ENCODE data around the gene SLC17A5.

Gene SLC17A5

DNA sequence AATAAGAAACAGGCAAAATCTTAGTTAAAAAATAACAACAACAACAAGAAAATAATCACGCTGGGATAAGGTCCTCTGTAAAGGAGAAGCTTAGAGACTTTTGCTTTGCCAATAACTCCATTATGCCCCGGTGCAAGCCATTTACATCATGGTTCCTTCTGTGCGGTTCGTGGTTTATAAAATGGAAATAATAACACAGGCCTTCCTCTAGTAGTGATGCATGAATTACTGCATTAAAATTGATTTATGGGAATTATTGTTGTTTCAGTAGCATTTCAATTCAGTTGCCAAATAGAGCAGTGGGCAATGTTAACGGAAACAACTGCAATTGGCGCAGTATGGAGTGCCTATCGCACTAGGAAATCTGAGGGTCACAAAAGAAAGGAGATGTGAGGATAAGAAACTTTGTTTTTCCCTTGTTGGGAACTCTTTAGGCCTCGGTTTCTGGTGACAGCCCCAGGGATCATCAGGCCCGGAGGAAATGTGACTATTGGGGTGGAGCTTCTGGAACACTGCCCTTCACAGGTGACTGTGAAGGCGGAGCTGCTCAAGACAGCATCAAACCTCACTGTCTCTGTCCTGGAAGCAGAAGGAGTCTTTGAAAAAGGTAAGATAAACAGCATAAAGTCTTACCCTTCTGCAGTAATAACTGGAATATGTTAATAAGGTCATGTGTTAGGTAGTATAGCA, 43.3 kb upstream of the SLC17A5 start:
- DNase-seq (ENCODE audit: extremely low spot score), result no peak
- POLR2A ChIA-PET, result no interaction called here
- no peak for TF ChIP-seq BHLHE40 (IDR thresholded peaks at IDR 0.05; ENCODE audit: borderline replicate concordance)
- no peak for TF ChIP-seq SUZ12 (IDR thresholded peaks at IDR 0.05)
- no peak for TF ChIP-seq TARDBP (IDR thresholded peaks at IDR 0.05)
- TF ChIP-seq CTBP1 (IDR thresholded peaks at IDR 0.05; ENCODE audit: borderline replicate concordance), result no peak
- TF ChIP-seq PKNOX1 (IDR thresholded peaks at IDR 0.05), result no peak
- TF ChIP-seq NFRKB (IDR thresholded peaks at IDR 0.05), result no peak
- TF ChIP-seq ELF4 (IDR thresholded peaks at IDR 0.05), result no peak
- TF ChIP-seq ZNF384 (IDR thresholded peaks at IDR 0.05), result no peak
- CTCF ChIA-PET, result no interaction called here

GRCh38 chr6:73695619-73696421, 42.0 kb upstream of the SLC17A5 start, which contains the start of gene CD109:
Gene CD109, plus strand, starts transcription at chr6:73696203. Its CDS starts 13 bp downstream, at chr6:73696216.
- ChIA-PET CTCF (no interaction called here), POLR2A (interaction anchor here (1.2 kb wide), 1 partner anchor 42 kb away, joined by 3 read pairs; the partner anchor contains the start of gene SLC17A5)
- TF ChIP-seq SUZ12 (IDR thresholded peaks at IDR 0.05) (no peak), LEF1 (IDR thresholded peaks at IDR 0.05; ENCODE audit: borderline replicate concordance) (no peak), SP1 (IDR thresholded peaks at IDR 0.05) (no peak), CTBP1 (IDR thresholded peaks at IDR 0.05; ENCODE audit: borderline replicate concordance) (no peak), TARDBP (IDR thresholded peaks at IDR 0.05) (no peak), L3MBTL2 (conservative IDR thresholded peaks at IDR 0.05) (peak; percentile 66)
- DNase-seq (ENCODE audit: extremely low spot score), result peak; percentile 51

DNA sequence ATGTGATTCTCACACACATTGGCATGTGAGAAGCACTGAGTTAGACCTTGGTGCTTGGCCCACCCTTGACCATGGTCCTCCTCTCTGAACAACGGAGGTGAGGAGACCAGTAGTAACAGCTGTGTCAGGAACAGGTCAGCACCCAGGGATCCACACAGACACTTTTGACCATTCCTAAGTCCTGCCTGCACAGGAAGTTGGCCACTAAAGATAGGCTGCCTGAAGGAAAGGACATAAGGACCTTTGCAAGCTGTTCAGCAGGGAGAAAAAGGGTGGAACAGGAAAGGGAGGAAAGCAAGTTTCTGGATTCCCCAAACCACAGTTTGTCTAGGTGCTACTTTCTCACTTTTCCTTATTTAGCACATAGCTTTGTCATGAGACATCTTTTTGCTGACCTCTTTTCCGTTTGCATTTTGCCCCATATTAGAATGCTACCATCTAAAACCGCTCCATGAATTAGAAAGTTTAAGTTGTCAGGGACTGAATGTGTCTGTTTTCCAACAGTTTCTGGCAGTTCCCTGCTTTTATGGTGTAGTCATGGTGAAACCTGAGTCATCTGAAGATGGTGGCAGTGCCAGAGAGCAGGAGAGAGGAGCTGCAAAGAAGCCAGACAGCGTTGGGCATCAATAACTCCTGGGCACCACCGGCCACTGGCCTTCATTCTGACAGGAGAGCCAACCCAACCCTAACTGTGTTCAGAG, 41.1 kb upstream of the SLC17A5 start:
- TF ChIP-seq L3MBTL2 (conservative IDR thresholded peaks at IDR 0.05) (no peak), PKNOX1 (IDR thresholded peaks at IDR 0.05) (no peak), SP1 (IDR thresholded peaks at IDR 0.05) (no peak), FOXK2 (IDR thresholded peaks at IDR 0.05) (no peak), LEF1 (IDR thresholded peaks at IDR 0.05; ENCODE audit: borderline replicate concordance) (no peak), FOXM1 (IDR thresholded peaks at IDR 0.05; ENCODE audit: borderline replicate concordance) (no peak), FOXA1 (IDR thresholded peaks at IDR 0.05) (no peak), TARDBP (IDR thresholded peaks at IDR 0.05) (no peak), SUZ12 (IDR thresholded peaks at IDR 0.05) (no peak), HDGF (IDR thresholded peaks at IDR 0.05; ENCODE audit: borderline replicate concordance) (no peak), NFRKB (IDR thresholded peaks at IDR 0.05) (no peak), ZNF384 (IDR thresholded peaks at IDR 0.05) (no peak), BHLHE40 (IDR thresholded peaks at IDR 0.05; ENCODE audit: borderline replicate concordance) (no peak), ELF4 (IDR thresholded peaks at IDR 0.05) (no peak), ARNT (IDR thresholded peaks at IDR 0.05) (no peak)
- POLR2A ChIA-PET, result no interaction called here
- CTCF ChIA-PET, result interaction anchor here (0.5 kb wide), 1 partner anchor 51 kb away, joined by 3 read pairs; no protein-coding TSS in a partner anchor
- DNase-seq (ENCODE audit: extremely low spot score), result no peak

GRCh38 chr6:73691512-73691911, 37.7 kb upstream of the SLC17A5 start:
- TF ChIP-seq FOXK2 (IDR thresholded peaks at IDR 0.05), result no peak
- no peak for TF ChIP-seq ARNT (IDR thresholded peaks at IDR 0.05)
- no peak for TF ChIP-seq ZNF384 (IDR thresholded peaks at IDR 0.05)
- no peak for TF ChIP-seq BHLHE40 (IDR thresholded peaks at IDR 0.05; ENCODE audit: borderline replicate concordance)
- TF ChIP-seq PKNOX1 (IDR thresholded peaks at IDR 0.05), result no peak
- TF ChIP-seq SUZ12 (IDR thresholded peaks at IDR 0.05), result no peak
- no peak for TF ChIP-seq LEF1 (IDR thresholded peaks at IDR 0.05; ENCODE audit: borderline replicate concordance)
- TF ChIP-seq FOXA1 (IDR thresholded peaks at IDR 0.05), result no peak
- no peak for TF ChIP-seq L3MBTL2 (conservative IDR thresholded peaks at IDR 0.05)
- TF ChIP-seq CTBP1 (IDR thresholded peaks at IDR 0.05; ENCODE audit: borderline replicate concordance), result no peak
- no peak for TF ChIP-seq NFRKB (IDR thresholded peaks at IDR 0.05)
- TF ChIP-seq SP1 (IDR thresholded peaks at IDR 0.05), result no peak
- no peak for TF ChIP-seq TARDBP (IDR thresholded peaks at IDR 0.05)
- no peak for TF ChIP-seq FOXM1 (IDR thresholded peaks at IDR 0.05; ENCODE audit: borderline replicate concordance)
- TF ChIP-seq ELF4 (IDR thresholded peaks at IDR 0.05), result no peak
- no peak for TF ChIP-seq HDGF (IDR thresholded peaks at IDR 0.05; ENCODE audit: borderline replicate concordance)
- no peak for DNase-seq (ENCODE audit: extremely low spot score)
- ChIA-PET CTCF (interaction anchor here (0.6 to 0.9 kb wide), 3 partner anchors 11 to 42 kb away, joined by 3 to 4 read pairs (median 4); no protein-coding TSS in a partner anchor), POLR2A (interaction anchor here (1.0 kb wide), 1 partner anchor 230 kb away, joined by 3 read pairs; the partner anchor contains the start of gene MTO1)

DNA sequence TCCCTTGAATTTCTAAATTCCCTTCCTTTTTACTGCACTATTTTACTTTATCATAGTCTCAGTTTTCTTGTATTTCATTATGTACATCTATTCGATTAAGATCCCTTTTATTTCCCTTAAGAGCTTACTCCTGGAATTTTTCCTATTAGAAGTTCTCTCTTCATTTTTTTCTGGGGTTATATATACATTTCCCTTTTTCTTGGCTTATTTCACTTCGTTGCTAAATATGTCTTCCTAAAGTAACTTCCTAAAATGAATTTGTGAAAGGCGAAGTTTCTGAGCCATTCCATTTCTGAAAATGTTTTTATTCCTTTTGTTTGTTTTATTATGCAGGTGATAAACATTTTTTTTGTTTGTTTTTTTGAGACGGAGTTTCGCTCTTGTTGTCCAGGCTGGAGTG, 36.3 kb upstream of the SLC17A5 start:
- TF ChIP-seq BHLHE40 (IDR thresholded peaks at IDR 0.05; ENCODE audit: borderline replicate concordance), result no peak
- no peak for TF ChIP-seq TARDBP (IDR thresholded peaks at IDR 0.05)
- TF ChIP-seq FOXM1 (IDR thresholded peaks at IDR 0.05; ENCODE audit: borderline replicate concordance), result no peak
- no peak for TF ChIP-seq SP1 (IDR thresholded peaks at IDR 0.05)
- TF ChIP-seq HDGF (IDR thresholded peaks at IDR 0.05; ENCODE audit: borderline replicate concordance), result no peak
- no peak for TF ChIP-seq ZNF384 (IDR thresholded peaks at IDR 0.05)
- no peak for TF ChIP-seq ELF4 (IDR thresholded peaks at IDR 0.05)
- TF ChIP-seq CTBP1 (IDR thresholded peaks at IDR 0.05; ENCODE audit: borderline replicate concordance), result no peak
- no peak for TF ChIP-seq PKNOX1 (IDR thresholded peaks at IDR 0.05)
- no peak for TF ChIP-seq LEF1 (IDR thresholded peaks at IDR 0.05; ENCODE audit: borderline replicate concordance)
- TF ChIP-seq FOXA1 (IDR thresholded peaks at IDR 0.05), result no peak
- no peak for TF ChIP-seq FOXK2 (IDR thresholded peaks at IDR 0.05)
- no peak for TF ChIP-seq ARNT (IDR thresholded peaks at IDR 0.05)
- DNase-seq (ENCODE audit: extremely low spot score), result no peak
- CTCF ChIA-PET, result no interaction called here
- POLR2A ChIA-PET, result no interaction called here
